Measurements from ENCODE around the gene SERPINE2.

SERPINE2 gene

DNA sequence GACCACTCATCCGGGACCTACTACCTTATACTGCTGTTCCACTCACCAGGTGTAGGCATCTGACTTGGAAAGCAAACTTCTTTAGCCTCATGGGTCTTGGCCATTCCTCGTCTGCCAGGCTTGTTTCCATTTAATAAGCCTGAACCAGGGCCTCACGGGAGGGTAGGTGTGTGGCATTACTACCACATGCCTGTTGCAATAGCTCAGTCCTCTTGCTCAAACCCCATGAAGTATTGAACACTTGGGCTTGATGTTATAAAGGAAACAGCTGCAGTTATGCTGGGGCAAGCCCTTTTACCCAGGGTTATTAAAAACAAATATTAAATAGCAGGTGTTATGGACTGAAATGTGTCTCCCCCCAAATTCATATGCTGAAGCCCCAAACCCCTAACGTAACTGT, 60.6 kb downstream of the SERPINE2 start:
- TF ChIP-seq, protein P1, sequence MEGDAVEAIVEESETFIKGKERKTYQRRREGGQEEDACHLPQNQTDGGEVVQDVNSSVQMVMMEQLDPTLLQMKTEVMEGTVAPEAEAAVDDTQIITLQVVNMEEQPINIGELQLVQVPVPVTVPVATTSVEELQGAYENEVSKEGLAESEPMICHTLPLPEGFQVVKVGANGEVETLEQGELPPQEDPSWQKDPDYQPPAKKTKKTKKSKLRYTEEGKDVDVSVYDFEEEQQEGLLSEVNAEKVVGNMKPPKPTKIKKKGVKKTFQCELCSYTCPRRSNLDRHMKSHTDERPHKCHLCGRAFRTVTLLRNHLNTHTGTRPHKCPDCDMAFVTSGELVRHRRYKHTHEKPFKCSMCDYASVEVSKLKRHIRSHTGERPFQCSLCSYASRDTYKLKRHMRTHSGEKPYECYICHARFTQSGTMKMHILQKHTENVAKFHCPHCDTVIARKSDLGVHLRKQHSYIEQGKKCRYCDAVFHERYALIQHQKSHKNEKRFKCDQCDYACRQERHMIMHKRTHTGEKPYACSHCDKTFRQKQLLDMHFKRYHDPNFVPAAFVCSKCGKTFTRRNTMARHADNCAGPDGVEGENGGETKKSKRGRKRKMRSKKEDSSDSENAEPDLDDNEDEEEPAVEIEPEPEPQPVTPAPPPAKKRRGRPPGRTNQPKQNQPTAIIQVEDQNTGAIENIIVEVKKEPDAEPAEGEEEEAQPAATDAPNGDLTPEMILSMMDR (IDR thresholded peaks at IDR 0.05; ENCODE audit: low read depth, low read length) = no peak
- DNase-seq (ENCODE audit: extremely low read depth, low read depth) = no peak

DNA sequence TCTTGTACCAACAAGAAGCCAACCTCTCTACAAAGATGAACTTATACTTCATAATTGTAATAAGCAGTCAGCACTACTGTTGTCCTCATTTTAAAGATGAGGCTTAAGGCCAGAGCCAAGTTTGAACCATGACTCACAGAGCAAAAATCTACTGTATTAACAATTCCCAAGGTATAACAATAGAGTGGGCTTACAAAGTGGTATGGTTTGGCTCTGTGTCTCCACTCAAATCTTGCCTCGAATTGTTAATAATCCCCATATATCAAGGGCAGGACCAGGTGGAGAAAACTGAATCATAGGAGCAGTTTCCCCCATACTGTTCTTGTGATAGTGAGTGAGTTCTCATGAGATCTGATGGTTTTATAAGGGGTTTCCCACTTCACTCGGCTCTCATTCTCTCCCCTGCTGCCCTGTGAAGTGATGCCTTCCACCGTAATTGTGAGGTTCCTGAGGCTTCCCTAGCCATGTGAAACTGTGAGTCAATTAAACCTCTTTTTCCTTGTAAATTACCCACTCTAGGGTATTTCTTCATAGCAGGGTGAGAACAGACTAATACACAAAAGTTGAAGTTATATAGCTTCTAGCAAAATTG, 62.4 kb downstream of the SERPINE2 start:
- no peak for DNase-seq (ENCODE audit: extremely low read depth, low read depth)

DNA sequence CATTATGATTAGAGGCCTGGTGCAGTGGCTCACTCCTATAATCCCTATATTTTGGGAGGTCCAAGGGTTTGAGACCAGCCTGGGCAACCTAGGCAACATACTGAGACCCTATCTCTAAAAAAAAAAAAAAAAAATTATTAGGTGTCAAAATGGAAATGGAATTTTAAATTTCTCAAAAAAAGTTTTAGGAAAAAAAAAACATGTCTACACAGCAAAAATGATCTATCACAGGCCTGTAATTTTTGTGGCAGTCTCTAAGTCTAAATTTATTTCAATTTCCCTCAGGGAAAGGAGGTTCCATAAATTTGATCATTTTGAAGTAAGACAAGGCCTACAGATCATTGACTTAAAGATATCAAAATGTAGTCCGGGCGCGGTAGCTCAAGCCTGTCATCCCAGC, 65.5 kb downstream of the SERPINE2 start:
- TF ChIP-seq, protein P1 (IDR thresholded peaks at IDR 0.05; ENCODE audit: low read depth, low read length) = no peak
- no peak for DNase-seq (ENCODE audit: extremely low read depth, low read depth)

More for the DNA sequence above, 62.4 kb downstream of the SERPINE2 start:
- TF ChIP-seq, protein P1 (IDR thresholded peaks at IDR 0.05; ENCODE audit: low read depth, low read length) = no peak

DNA sequence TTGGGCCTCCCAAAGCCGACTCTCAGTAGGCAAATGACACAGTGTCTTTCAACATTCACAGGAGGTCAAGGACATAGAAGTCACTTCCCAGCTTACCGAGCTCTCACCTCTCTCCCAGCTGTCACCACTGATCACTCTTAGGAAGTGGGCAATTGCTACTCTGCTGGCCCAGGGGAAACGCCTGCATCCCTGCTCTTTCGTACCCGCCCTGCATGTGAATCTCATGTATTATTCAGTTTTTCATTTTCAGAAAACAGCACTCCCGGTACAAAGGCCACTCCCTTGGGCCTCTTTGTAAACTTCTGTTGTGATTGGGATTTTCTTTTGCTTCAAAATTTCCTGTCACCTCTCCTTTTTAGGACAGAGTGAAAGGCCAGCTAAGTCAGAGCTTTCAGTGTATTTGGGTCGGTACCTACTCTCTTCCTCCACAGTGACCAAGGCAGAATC, 66.4 kb downstream of the SERPINE2 start:
- DNase-seq (ENCODE audit: extremely low read depth, low read depth) = no peak
- TF ChIP-seq, protein P1 (IDR thresholded peaks at IDR 0.05; ENCODE audit: low read depth, low read length) = no peak

DNA sequence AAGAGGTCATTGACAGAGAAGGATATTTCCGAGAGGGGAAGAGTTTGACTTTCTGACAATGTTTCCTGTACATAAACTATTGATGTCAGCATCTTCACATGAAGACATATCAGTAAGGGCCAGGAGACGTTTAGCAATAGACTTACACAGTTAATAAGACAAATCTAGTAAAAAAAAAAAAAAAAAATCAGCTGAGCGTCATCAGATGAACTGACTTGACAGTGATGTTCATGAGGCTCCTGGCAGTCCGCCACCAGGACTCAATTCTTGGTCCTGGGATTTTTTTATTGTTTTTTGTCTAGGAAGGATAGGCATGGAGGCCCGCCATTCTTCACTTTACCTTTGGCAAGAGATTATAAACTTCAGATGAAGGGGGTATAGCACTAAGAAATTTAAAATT, 67.4 kb downstream of the SERPINE2 start:
- TF ChIP-seq, protein P1 (IDR thresholded peaks at IDR 0.05; ENCODE audit: low read depth, low read length) = no peak
- DNase-seq (ENCODE audit: extremely low read depth, low read depth) = no peak

DNA sequence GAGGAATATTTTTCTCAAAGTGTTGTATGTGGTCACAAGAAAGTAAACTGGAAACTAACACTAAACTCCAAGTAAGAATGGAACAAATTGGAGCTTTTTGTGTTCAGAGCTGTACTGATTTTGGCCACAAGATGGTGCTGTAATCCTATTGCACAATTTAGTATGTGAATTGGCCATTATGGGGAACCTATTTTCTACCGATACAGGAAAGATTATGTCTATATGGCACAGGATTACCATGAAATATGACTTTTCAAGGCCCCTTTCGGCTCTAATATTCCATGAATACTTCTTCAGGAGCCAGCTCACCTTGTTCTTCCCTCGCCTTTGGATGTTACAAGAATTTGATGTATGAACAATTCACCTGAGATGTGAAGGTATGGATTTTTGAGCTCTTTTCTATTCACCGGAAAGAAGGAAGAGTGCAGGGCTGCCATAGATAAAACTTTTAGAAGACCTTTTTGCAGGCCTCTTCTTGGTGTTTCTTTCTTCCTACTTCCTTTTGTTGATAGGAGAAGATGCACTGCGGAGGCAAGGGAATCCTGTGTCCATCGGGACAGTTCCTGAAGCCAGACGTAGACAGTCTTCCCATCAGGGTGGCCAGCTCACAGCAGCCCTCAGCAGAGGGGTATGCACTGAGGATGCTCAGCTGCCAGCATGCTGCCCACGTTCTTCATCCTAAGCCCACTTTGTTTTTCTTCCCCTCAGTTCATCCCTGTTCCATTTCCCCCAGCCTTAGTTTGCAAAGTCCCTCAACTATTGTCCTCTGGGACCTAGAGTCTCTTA, 68.5 kb downstream of the SERPINE2 start:
- TF ChIP-seq, protein P1 (IDR thresholded peaks at IDR 0.05; ENCODE audit: low read depth, low read length) = peak; percentile 86
- DNase-seq (ENCODE audit: extremely low read depth, low read depth) = peak; percentile 27

DNA sequence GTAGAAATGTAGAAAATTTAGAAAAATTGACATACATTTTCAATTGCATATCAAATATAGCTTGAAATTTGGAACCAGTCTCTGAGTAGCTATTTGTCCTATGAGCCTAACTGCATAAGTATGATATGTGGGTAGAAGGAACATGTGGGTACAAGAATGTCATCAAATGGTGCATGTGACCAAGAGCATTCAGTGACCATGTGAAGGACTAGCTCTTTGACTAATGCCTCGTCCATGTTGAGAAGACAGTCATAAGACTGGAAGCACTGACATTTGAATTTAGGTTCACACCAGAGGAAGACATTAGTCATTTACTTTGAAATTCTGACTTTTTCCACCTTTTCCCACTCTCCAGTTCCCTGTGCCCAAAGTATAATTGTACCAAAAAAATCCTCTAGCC, 69.2 kb downstream of the SERPINE2 start:
- TF ChIP-seq, protein P1 (IDR thresholded peaks at IDR 0.05; ENCODE audit: low read depth, low read length) = no peak
- no peak for DNase-seq (ENCODE audit: extremely low read depth, low read depth)
